OCI-M2 (cell line): ENCODE measurements around the gene IL17RE.

Source experiments
- DNase-seq: peaks from one replicate; lab custom pipeline; 2025; ENCODE audit not compliant: unreplicated experiment; lab: John Stamatoyannopoulos, UW

The IL17RE gene

GRCh38 chr3:9903238-9903624 is 583 bp downstream of the IL17RE start:
- no peak for DNase-seq

- DNase-seq, result no peak
Observed at GRCh38 chr3:9903904-9904303, 1.3 kb downstream of the IL17RE start.

GRCh38 chr3:9906480-9906879 is 3.8 kb downstream of the IL17RE start:
- DNase-seq, result no peak

- DNase-seq, result no peak
Observed at GRCh38 chr3:9908286-9908685, 5.6 kb downstream of the IL17RE start.

GRCh38 chr3:9909221-9910013 is 6.8 kb downstream of the IL17RE start:
- DNase-seq, result no peak

- no peak for DNase-seq
Observed at GRCh38 chr3:9911863-9912262, 9.2 kb downstream of the IL17RE start.

GRCh38 chr3:9912294-9912935 is 9.8 kb downstream of the IL17RE start:
- no peak for DNase-seq

GRCh38 chr3:9913601-9914000 is 11.0 kb downstream of the IL17RE start:
- no peak for DNase-seq

- DNase-seq, result no peak
Observed at GRCh38 chr3:9914011-9914410, 11.4 kb downstream of the IL17RE start.

GRCh38 chr3:9914559-9915253 is 12.1 kb downstream of the IL17RE start:
- DNase-seq, result no peak

GRCh38 chr3:9915254-9916141 is 12.8 kb downstream of the IL17RE start:
- DNase-seq, result no peak

GRCh38 chr3:9916346-9916733 is 13.7 kb downstream of the IL17RE start:
- DNase-seq, result no peak

- no peak for DNase-seq
Observed at GRCh38 chr3:9916734-9917680, 14.4 kb downstream of the IL17RE start, which contains the start of gene IL17RC. IL17RC (plus strand) TSS chr3:9917098; CDS start chr3:9917316, 218 bp downstream.

- DNase-seq, result no peak
Observed at GRCh38 chr3:9917820-9918219, 15.2 kb downstream of the IL17RE start.

- no peak for DNase-seq
Observed at GRCh38 chr3:9918261-9919038, 15.8 kb downstream of the IL17RE start.

- no peak for DNase-seq
Observed at GRCh38 chr3:9928158-9928557, 25.5 kb downstream of the IL17RE start.

GRCh38 chr3:9930804-9931418 is 28.3 kb downstream of the IL17RE start:
- no peak for DNase-seq

- DNase-seq, result no peak
Observed at GRCh38 chr3:9932535-9932842, 29.8 kb downstream of the IL17RE start.
